HG03159 (cell line): ENCODE data around the gene NXPH4.

Experiments
- ATAC-seq: cut with Tn5 transposase; IDR thresholded peaks from one replicate; pipeline ENCODE4 v1.9.1; 2021; ENCODE audit warnings: mild to moderate bottlenecking, moderate library complexity; ENCODE audit not compliant: unreplicated experiment

Gene NXPH4

GRCh38 chr12:57218030-57218853, 1.6 kb downstream of the NXPH4 start:
- ATAC-seq: no peak

GRCh38 chr12:57219205-57219992, 2.8 kb downstream of the NXPH4 start:
- no peak for ATAC-seq

GRCh38 chr12:57219993-57220754, 3.6 kb downstream of the NXPH4 start:
- no peak for ATAC-seq

GRCh38 chr12:57220770-57221168, 4.2 kb downstream of the NXPH4 start:
- ATAC-seq: no peak

GRCh38 chr12:57221169-57221917, 4.7 kb downstream of the NXPH4 start:
- ATAC-seq: no peak

GRCh38 chr12:57222286-57223190, 5.9 kb downstream of the NXPH4 start:
- ATAC-seq: no peak

- ATAC-seq: no peak
These were observed 6.9 kb downstream of the NXPH4 start for GRCh38 chr12:57223191-57224165.

- no peak for ATAC-seq
These were observed 7.8 kb downstream of the NXPH4 start for GRCh38 chr12:57224278-57224972.

- ATAC-seq: no peak
These were observed 8.5 kb downstream of the NXPH4 start for GRCh38 chr12:57224973-57225679.

GRCh38 chr12:57225680-57226210, 9.2 kb downstream of the NXPH4 start:
- no peak for ATAC-seq

GRCh38 chr12:57226588-57227314, 10.2 kb downstream of the NXPH4 start:
- no peak for ATAC-seq

- no peak for ATAC-seq
These were observed 10.9 kb downstream of the NXPH4 start for GRCh38 chr12:57227315-57228115.

- no peak for ATAC-seq
These were observed 12.5 kb downstream of the NXPH4 start for GRCh38 chr12:57229046-57229633.

- peak; percentile 64 for ATAC-seq
These were observed 13.2 kb downstream of the NXPH4 start, which contains the start of gene SHMT2 for GRCh38 chr12:57229634-57230380. Gene SHMT2, plus strand, starts transcription at chr12:57229711. Its CDS starts 68 bp downstream, at chr12:57229779.
